ENCODE data around the gene ZNF146.
"Not testable (repeated sequence)": the region's sequence is repeated elsewhere in the genome, so short reads cannot be mapped to it uniquely, and the experiment has no call there.

- not testable (repeated sequence) for TF ChIP-seq CTCF, EP300, POLR2A (IDR thresholded peaks at IDR 0.05)
These were observed 53.7 kb downstream of the ZNF146 start for GRCh38 chr19:36268591-36268990.
